Medulla oblongata (tissue), 1 donor: ENCODE measurements around the gene IFI30.
"Not testable (repeated sequence)": the region's sequence is repeated elsewhere in the genome, so short reads cannot be mapped to it uniquely, and the experiment has no call there.

ENCODE experiments used
- DNase-seq: peaks from one replicate; pipeline ENCODE4 v3.0.0-alpha.2; 2015; ENCODE audit errors: extremely low spot score

The IFI30 gene

DNA sequence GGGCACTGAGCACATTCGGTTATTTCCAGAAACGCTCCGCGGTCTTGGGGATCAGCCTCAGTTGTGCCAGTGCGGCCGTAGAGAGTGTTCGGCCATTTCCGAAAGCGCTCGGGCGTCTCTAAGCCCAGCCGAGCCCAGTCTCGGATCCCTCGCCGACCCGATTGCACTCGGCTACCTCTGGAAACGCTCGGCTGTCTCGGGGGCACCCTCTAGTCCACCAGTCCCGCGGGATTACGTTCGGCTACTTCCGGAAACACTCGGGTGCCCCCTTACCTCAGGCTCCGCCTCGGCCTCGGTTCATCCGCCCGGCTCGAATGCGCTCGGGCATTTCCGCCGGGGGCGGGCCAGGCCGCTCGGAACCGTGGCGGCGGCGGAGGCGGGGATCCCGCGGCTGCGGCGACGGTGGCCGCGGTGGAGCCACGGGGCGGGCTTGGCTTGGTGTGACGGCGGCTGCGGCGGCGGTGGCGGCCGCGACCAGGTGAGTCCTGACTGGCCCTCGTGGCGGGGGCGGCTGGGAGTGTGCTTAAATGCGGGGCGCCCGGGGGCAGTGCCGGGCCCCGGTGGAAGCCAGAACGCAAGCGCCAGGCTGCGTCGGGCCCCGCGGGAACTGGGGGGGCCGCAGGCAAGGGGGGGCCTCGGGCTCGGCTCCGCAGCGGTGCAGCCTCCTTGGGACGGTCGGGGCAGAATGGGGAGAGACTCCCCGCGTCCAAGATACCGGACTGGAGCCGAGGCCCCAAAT lies 20.6 kb upstream of the IFI30 start, which contains the start of gene PIK3R2:
Gene PIK3R2 (plus strand): TSS at position 347 of the 739 bp plus-strand sequence. CDS start 2,717 bp downstream, outside the sequence.
- peak; percentile 99 for DNase-seq

DNA sequence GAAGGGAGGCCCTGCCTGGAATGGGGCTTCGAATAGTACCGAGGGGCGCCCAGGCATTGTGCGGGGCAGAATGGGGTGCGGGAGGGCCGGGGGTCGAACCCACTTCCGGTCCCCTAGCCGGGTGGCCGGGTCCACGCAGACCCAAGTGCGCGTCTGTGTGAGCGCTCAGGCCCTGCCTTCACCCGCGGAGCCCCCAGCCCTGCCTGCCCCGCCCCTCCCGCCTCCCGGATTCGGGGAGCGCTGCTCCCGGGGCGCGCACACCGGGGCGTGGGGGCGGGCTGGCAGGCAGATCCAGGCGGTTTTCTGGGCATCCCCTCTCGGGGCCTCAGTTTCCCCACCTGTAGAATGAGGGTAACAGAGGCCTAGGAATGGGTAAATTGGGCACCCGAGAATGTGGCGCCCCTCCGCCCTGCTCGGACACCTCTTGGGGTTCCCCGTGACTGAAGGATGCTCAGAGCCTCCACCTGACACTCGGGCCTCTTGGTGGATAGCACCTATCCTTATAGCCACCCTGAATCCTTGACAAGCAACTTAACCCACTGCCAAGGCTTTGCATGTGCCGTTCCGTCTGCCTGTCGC lies 20.0 kb upstream of the IFI30 start:
- DNase-seq = no peak

DNA sequence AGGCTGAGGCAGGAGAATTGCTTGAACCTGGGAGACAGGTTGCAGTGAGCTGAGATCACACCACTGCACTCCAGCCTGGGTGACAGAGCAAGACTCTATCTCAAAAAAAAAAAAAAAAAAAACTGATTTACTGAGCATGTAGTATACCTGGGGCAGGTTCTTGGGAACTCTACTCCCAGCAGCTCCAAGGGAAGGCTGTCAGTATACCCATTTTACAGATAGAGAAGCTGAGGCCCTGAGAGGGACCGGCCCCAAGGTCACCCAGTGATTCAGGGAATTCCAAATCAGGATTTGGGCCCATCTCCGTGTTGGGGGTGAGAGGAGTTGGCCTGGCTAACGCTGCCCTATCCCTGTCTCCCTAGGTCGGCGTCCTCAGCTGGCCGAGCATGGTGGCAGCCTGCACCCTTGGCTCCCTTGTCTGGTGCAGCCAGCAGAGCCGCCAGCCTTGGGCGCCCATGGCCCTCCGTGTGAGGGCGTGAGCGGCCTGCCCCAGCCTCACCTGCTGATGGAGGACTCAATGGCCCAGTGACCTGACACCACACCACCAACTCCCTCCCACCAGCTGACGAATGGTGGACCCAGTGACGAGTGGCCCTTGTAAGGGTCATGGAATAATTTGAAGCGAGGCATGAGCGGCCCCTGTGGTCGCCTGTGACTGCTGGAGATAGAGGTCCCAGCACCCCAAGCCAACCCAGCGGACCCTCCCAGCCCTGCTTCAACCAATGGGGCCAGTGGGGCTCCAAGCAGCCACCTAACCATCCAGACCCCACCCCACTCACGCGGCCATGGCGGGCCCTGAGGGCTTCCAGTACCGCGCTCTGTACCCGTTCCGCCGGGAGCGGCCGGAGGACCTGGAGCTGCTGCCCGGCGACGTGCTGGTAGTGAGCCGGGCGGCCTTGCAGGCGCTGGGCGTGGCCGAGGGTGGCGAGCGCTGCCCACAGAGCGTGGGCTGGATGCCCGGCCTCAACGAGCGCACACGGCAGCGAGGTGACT lies 18.2 kb upstream of the IFI30 start:
- no peak for DNase-seq

DNA sequence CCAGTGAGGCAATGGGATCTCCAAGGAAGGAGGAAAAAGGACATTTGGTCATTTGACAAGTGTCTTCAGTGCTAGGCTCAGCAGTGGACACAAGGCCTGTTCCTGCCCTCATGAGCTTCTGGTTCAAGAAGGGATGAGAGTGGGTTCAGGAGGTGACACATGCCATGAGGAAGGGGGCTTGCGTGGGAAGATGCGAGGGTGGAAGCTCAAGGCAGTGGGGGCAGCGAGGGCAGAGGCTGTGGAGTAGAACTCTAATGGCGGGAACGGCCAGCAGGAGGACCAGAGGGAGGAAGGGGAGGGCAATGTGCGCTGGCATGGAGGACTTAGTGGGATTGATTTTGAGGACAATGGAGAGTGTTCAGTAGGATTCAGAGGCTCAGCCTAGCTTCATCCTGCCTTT lies 17.3 kb upstream of the IFI30 start:
- DNase-seq = no peak

DNA sequence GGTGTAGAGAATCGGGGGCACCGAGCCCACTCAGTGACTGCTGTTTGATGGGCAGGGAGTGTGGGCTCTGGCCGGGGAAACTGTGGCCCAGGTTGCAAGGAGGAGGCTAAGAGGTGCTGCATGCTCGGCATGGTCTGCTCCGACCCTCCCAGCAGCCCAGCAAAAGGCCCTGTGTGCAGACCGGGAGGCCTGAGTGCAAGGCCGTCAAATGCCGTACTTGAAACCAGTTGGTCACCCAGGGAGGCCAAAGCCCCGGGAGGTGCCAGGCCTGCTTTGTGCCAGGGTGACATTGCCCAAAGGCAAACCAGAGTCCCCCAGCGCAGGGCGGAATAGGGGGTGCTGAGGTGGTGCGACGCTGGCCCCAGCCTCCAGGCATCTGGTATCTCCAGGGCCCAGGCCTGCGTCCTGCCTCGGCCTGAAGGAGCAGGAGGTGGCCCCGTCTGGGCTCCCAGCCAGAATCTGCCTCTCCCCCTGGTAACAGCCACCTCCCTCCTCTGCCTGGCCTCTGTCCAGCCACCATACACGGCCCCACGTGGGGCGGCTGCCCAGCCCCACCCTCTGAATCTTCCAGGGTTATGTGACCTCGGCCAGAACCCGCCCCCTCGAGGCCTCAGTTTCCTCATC lies 16.7 kb upstream of the IFI30 start:
- peak; percentile 90 for DNase-seq

DNA sequence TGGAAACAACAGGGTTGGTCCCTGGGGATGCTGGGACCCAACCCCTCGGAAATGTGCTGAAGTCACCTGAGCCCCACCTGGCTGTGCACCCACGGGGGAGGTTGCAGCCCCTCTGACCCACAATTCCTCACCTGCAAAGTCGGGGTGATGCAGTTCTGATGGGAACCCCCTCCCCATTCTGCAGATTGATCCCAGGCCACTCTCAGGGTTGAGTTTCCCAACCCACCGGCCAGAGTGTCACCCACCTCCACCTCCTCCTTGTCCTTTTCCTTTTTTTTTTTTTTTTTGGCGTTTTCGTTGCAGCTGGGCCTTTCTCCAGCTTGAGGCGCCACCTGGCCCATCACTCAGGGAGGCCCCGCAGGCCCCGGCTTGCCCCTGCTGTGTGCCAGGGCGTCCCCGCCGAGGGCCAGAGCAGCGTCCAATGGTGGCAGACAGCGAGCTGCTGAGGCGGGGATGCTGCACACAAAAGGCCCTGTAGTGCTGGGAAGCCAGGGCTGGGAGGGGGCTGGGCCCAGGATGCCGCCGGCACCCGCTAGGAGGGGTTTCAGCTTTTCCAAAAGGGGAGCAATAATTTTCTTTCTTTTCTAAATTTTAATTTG lies 16.0 kb upstream of the IFI30 start:
- DNase-seq = peak; percentile 90

DNA sequence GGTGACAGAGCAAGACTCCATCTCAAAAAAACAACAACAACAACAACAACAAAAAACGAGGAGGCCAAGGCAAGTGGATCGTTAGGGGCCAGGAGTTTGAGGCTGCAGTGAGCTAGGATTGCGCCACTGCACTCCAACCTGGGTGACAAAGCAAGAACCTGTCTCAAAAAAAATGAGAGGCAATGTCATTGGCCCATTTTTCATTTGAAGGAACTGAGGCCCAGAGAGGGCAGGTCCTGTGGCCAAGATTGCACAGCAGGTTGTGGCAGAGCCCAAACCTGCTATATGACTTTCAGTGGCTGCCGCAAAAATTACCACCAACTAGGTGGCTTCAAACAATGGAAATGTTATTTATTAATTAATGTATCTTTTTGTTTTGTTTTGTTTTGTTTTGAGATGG lies 15.1 kb upstream of the IFI30 start:
- DNase-seq = no peak

DNA sequence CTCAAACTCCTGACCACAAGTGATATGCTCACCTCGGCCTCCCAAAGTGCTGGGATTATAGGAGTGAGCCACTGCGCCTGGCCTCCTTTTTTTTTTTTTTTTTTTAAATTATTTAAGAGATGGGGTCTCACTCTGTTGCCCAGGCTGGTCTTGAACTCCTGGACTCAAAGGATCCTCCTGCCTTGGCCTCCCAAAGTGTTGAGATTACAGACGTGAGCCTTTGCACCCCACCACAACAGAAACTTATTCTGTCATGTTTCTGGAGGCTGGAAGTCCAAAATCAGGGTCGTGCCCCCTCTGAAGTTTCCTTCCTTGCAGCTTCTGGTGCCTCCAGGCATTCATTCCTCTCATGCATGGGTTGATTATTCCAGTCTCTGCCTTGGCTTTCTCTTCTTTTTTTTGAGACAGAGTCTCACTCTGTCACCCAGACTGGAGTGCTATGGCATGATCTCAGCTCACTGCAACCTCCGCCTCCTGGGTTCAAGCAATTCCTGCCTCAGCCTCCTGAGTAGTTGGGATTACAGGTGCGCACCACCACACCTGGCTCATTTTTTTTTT lies 14.5 kb upstream of the IFI30 start:
- not testable (repeated sequence) for DNase-seq

DNA sequence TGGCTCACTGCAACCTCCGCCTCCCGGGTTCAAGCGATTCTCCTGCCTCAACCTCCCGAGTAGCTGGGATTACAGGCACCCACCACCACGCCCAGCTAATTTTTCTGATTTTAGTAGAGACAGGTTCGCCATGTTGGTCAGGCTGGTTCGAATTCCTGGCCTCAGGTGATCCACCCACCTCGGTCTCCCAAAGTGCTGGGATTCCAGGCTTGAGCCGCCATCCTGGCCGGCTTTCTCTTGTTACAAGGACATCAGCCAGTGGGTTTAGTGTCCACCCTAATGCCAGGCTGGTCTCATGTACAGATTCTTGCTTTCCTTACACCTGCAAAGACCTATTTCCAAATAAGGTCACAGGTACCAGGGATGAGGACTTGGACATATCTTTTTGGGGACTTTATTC lies 13.8 kb upstream of the IFI30 start:
- no peak for DNase-seq

DNA sequence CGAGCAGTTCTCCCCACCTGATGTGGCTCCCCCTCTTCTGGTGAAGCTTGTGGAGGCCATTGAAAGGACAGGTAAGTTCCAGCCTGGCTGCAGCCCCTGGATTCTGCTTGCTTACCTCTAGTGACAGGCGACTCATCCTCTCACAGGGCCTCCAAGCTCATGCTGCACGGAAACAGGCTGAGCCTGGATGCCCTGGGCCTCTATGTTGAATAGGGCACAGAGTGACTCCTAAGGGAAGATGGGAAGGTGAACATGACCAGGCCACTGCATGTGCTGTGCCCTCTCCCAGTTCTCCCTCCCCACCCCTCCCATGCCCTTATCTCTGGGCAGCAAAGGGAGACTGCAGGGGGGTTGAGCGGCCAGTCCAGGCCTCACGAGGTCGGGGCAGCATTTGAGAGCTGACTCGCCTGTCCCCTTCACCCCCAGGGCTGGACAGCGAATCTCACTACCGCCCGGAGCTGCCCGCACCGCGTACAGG lies 13.1 kb upstream of the IFI30 start:
- no peak for DNase-seq

DNA sequence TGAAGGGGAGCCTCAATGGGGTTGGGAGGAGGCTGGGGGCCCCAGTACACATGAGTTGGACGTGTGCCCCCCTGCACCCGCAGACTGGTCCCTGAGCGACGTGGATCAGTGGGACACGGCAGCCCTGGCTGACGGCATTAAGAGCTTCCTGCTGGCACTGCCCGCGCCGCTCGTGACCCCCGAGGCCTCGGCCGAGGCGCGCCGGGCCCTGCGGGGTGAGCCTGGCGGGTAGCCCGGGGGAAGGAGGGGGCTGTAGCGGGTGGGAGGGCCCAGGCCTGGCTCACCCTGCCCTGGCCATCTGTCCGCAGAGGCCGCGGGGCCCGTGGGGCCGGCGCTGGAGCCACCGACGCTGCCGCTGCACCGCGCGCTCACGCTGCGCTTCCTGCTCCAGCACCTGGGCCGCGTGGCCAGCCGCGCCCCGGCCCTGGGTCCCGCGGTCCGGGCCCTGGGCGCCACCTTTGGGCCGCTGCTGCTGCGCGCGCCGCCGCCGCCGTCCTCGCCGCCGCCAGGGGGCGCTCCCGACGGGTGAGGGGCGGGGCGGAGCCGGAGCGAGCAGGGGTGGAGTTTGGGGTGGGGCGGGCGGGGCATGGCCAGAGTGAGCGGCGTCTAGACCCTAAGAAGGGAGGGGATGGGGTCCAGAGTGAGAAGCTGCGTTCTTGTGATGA lies 12.5 kb upstream of the IFI30 start:
- peak; percentile 73 for DNase-seq

DNA sequence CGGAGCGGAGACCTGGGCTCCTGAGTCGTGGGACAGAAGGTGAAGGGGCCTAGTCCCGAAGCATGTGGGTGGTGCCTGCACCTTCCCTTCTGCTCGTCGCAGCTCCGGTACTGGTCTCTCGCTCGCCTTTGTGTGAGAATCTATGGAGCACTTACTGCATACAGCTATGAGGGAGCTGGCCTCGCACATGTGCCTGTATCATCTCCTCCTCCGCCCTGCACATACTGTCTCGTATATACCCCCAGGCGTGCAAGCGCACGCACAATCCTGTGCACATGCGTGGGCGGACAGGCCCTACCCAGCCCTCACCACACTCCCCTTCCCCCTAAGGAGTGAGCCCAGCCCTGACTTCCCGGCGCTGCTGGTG lies 12.0 kb upstream of the IFI30 start:
- DNase-seq = no peak

DNA sequence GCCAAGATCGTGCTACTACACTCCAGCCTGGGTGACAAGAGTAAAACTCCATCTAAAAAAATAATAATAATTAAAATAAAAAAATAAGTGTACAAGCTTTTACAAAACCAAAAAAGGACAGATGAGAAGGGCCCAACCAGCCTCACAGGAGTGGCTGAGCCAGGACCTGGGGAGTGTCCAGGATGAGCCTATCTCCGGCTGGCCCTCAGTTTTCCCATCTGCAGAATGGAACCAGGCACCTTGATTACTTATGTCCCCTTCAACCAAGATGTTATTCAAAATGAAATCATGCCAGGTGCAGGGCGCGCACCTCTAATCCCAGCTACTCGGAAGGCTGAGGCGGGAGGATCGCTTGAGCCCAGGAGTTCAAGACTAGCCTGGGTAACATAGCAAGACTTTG lies 9.5 kb upstream of the IFI30 start:
- DNase-seq = no peak

DNA sequence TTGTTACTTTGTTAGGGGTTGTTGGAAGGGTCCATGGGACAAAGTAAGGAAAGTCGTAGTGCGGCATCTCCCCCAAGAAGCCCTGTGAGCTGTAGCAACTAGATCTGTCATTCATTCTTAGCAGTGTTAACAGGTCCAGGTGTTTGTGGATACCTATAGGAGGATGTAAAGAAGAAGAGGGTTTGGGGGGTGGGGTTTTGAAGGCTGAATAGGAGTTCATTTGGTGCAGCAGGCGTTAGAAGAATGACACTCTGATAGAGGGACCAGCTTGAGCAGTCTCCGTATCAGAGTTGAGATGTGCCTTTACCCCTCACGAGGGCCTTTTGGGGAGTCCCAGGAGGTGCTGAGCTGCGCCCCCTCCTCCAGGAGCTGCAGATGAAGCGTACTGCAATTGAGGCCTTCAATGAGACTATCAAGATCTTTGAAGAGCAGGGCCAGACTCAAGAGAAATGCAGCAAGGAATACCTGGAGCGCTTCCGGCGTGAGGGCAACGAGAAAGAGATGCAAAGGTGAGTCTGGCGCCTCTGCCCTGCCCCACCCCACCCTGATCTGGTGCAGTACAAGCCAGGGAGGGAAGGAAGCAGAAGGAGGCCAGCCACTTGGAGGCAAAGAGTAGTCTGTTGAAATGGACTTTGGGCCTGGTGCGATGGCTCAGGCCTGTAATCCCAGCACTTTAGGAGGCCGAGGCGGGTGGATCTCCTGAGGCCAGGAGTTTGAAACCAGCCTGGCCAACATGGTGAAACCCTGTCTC lies 7.6 kb upstream of the IFI30 start:
- no peak for DNase-seq

DNA sequence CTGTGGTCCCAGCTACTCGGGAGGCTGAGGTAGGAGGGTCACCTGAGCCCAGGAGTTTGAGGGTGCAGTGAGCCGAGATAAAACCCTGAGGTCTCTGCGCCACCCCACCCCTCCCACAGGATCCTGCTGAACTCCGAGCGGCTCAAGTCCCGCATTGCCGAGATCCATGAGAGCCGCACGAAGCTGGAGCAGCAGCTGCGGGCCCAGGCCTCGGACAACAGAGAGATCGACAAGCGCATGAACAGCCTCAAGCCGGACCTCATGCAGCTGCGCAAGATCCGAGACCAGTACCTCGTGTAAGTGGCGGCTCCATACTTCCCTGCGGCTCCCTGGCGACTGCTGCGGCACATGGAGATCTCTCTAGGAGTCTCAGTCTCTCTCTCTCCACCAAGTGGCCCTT lies 6.6 kb upstream of the IFI30 start:
- no peak for DNase-seq

DNA sequence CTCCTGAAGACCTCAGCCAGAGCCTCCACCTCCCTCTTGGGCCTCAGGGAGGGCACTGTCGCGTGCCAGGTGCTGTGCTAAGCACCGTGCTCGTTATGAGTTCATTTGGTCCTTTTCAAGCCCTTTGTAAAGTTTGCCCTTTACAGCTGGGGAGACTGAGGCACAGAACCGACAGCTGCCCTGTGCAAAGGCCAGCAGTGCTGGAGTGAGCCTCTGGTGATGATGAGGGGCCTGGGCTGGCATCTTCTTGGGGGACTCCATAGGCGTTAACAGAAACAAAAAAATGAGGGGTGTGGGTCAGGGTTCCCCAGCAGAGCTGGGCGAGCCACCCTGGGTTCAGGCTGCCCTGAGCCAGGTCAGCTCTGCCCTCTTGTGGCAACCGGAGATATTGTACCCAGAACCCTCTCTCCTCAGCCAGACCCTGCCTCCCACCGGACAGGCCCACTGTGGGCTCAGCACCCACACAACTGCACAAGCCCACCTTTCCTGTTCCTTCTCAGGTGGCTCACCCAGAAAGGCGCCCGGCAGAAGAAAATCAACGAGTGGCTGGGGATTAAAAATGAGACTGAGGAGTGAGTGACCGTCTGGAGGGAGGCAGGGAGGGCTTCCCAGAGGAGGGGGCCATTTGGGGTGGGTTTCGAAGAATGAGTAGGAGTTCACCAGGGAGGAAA lies 5.5 kb upstream of the IFI30 start:
- no peak for DNase-seq

DNA sequence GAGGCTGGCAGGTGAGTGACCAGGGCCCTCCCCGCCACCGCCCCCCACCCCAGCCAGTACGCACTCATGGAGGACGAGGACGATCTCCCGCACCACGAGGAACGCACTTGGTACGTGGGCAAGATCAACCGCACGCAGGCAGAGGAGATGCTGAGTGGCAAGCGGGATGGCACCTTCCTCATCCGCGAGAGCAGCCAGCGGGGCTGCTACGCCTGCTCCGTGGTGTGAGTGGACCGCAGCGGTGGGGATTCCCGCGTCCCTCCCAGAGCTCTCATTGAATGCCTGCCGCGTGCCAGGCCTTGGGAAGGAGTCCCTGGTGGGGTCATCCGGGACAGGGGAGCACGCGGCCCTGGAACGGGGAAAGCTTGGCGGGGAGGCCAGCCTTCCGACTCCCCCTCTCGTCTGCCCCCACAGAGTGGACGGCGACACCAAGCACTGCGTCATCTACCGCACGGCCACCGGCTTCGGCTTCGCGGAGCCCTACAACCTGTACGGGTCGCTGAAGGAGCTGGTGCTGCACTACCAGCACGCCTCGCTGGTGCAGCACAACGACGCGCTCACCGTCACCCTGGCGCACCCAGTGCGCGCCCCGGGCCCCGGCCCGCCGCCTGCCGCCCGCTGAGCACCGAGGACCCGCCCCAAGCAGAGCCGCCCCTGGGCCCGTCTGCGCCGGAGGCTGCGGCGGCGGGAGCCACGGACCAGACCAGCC lies 4.8 kb upstream of the IFI30 start:
- no peak for DNase-seq

DNA sequence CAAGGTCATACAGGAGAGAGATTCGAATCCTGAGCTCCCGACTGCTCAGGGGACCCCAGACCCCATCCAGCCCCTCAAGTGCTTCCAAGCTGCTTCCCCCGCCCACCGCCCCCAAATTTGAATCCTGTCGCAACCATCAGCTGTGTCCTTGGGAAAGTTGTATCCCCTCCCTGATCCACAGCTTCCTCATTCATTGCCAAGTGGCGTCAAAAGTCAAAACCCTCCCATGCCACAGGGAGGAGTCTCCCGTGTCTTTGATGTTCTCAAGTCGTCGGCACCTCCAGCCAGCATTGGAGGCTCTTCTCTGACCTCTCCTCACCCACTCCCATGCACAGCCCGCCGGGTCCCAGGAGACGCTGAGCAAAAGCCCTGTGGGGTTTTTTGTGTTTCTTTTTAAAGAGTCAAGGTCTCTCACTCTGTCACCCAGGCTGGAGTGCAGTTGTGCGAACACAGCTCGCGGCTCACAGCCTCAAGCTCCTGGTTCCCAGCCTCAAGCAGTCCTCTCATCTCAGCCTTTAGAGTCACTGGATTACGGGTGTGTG lies 2.8 kb upstream of the IFI30 start:
- DNase-seq = peak; percentile 74
